GM21786 (cell line): ENCODE measurements around the gene CCDC51.

Experiments used
- ATAC-seq: cut with Tn5 transposase; IDR thresholded peaks from one replicate; pipeline ENCODE4 v1.9.1; 2021; ENCODE audit not compliant: unreplicated experiment

The CCDC51 gene

DNA sequence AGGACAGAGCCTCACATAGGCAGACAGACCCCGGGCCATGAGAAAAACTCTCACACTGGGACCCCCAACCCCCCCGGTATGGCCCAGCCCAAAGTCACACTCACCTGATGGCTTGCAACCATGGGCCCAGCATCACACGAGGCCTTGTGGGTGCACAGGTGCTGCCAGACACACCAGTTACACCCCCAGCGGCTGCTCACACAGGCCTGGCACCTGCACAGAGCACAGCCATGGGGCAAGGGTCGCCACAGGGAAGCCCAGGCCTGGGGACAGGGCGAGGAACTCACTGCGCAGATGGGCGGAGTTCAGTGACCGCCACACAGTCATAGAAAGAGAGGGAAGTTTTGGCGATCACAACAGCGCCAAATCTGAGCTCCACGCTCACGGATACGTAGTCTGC is 19.4 kb downstream of the CCDC51 start:
- ATAC-seq = no peak

DNA sequence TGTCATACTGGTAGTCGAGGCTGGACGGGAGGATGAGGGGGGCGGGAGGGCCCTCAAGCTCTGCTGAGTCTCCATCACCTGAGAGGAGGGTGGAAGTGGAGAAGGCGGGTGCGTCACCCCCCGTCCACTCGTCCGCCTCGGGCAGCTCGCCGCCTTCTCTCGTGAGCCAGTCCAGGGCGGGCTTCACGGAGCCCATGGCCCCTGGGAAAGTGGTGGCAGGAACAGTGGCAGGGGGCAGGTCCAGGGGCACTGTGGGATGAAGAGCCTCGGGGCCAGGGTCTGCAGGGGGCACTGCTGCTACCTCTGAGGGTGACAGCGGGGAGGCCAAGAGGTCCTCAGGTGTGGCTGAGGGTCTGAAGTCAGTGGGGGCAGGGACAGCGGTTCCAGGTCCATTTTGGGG is 20.3 kb downstream of the CCDC51 start:
- ATAC-seq = no peak

DNA sequence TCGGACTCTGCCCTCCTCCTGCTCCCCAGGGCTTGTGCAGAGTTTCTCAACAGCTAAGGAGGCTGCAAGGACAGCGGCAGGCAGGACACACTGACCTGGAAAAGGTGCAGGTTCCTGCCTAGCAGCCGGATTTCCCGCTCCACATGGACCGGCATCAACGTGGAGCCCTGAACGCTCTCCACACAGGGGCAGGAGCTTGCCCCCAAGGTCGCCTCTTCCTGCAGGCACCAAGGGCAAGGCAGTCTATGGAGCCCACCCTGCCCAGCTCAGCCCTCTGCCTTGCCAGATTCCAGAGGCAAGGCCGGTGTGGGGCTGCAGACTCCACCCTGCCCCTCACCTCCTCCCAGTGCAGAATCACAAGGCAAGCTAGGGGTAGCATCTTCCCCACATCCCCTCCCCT is 20.8 kb downstream of the CCDC51 start:
- ATAC-seq = no peak

DNA sequence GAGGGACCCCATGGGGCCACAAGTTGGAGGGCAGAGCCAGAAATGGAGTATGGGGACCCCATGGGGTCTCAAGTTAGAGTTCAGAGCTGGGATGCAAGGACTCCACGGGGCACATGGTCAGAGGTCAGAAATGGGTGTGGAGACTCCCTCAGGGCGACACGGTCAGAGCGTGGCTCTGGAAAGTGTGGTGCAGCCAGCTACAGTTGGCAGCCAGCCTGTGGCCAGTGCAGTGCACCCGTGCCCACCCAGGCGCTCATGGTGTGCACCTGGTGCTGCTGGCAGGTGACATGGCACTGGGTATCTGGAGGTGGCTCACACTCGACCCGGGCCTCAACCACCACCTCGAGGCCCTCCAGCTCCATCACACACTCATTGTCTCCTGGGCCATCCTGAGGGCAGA is 21.3 kb downstream of the CCDC51 start:
- ATAC-seq = no peak

DNA sequence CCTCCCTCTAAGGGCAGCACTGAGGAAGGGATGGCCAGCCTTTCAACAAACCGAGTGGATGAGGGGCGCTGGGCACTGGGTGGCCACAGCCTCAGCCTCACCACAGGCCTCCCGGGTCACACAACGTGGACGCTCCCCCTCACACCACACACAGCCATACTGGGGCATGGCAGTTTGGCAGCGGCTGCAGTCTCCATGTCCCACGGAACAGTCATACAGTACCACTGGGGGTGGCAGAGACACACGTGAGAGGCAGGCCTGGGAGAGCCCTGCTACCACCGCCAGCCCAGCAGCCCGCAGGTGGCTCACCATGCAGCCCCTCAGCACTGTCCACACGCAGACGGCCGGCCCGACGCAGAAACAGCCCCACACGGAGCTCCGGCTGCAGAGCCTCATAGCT is 21.8 kb downstream of the CCDC51 start:
- no peak for ATAC-seq

DNA sequence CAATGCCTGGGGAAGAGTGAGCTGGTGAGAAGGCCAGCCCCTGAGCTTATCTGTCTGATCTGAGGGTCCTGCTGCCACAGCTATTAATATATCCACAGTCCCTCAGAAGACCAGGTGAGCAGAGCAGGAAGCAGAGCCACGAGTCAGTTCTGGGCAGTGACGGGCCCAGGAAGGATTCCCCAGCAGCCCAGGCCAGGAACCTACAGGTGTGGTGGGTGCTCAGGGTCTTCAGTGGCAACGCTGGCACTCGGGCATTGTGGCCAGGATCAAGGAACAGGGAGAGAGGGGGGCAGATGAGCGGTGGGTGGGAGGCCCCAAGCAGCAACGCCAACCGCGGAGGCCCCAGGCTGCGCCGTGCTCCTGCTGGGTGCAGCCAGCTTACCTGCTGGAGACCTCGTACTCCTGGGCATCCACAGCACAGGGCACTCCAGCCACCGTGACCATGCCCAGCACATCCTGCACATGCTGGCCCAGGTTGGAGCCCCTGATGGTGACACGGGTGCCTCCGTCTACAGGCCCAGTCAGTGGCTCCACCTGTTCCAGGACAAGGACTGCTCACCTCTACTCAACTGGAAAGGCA is 22.3 kb downstream of the CCDC51 start:
- no peak for ATAC-seq

DNA sequence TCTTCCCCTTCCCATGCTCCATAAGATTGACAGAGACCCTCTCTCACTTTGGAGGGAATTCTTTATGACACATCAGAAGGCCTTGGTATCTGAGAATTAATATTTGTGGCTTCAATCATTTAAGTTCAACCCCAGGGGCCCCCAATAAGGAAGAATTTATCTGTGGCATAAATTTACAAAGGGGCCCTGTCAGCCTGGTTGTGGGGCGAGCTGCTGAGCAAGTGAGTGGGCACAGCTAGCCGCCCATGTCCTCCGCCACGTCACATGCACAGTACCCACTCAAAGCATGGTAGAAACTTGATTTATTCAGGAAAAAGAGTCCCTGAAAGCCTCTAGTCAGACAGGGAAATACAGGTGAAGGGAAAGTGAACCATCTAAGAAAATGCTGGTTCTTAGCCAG is 23.4 kb downstream of the CCDC51 start:
- no peak for ATAC-seq

DNA sequence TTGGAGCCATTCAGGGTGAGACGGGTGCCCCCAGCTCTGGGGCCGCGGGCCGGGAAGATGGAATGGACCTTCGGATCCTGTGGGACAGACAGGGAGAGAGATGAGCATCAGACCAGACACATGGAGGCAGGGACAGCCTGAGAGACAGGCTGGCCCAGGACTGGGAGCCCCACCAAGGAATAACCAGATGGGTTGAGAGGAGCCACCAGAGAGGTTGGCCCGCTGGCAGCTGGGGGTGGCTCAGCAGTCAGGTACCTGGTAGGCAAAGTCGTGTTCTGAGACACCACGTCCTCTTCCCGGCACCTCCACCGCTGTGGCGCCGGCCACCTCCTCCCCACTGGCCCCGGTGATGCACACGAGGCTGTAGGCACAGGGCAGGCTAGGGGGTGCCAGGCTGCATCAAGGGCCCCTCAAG is 23.8 kb downstream of the CCDC51 start:
- no peak for ATAC-seq

DNA sequence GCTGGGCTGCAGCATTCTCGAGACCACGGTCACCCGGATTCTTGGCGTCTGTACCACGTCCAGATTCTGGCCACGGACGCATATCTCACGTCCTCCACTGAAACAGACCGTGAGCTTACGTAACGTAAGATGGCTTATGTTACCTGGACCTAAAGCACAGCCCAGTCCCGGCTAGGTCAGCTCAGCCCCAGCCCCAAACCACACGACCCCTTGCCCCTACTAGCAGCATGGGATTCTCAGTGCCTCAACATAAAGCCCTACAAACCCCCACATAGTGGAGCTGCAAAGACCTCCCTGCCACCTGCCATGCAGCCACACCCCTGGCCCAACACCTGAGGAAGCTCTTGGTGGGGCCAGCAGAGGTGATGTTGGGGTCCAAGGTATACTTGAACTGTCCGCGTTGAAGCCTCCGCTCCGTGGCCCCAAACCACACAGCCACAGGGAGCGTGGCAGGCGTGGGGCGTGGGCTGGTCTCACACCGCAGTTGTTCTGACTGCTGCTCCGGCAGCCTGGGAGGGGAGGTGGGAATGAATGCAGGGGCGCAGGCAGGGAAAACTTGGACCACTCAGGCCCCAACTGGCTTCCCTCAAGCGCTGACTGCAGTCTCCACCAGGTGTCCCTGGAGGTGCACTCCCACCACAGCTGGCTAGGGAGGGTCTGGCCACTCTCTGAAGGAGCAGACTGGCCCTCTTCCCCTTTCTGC is 24.5 kb downstream of the CCDC51 start:
- ATAC-seq = no peak

DNA sequence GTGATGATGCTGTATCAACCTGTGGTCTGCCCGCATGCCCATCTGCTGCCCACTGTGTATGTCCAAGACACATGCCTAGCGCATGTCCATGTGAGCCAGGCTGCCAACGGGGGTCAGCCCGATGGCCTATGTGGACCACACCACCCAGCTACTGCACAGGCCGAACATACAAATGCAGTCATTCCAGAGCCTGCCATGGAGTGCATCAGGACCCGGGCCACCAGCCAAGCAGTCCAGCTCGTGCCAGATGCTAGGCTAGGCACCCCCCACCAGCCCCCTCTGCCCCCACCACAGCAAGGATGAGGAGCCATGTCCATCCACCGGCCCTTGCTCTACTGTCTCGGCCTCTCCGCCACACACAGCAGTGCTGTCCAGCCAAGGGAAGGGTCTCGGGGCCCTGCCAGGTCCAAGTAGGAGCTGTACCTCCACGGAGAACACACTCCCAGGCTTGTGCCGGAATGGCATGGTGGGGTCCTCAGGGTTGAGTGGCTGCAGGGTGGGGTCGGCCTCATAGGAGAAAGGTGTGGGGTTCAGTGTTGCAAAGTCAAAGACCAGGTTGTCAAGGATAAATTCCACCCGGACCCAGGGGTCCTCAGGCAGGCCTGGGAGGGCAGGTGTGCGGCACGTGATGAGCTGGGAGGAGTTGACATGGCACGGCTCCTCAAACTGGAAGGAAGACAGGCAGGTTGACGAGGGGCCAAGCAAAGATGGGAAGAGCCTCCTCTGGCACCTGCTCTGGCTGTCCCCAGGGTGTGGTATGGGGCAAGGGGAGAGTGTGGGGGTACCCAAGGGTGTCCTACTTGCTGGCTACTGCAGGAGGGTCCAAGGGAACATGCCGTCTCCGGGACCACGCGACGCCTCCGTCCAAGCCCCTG is 25.3 kb downstream of the CCDC51 start:
- ATAC-seq = no peak

DNA sequence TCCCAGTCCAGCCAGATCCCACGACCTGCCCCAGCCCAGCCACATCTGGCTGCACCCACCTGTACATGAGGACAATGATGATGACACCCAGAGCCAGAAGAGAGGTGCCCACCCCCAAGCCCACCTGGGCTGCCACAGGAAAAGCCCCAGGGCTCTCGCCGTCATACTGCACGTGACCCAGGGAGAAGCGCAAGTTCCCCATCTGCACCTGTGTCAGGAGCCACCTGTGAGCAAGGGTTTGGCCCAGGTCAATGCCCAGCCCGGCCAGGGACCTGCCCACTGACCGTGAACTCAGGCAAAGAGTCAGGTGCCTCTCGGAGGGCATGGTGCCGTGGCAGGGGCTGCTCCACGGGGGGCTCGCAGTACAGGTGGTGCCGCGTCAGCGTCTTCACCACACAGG is 26.3 kb downstream of the CCDC51 start:
- ATAC-seq = no peak

DNA sequence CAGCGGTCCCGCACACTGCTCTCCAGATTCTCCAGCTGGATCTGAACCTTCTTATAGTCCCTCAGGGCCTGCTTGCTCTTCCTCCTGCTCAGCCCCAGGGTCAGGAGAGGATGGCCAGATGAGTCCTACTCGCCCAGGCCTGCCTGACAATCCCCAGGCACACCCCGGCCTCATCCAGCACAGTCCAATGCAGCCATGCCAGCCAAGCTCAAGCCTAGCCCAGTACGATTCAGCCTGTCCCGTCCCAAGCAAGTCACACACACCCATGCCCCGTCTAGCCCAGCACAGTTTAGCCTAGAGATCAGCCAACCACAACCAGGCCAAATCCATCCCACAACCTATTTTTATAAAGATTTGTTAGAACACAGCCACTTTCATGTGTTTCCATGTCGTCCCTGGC is 26.8 kb downstream of the CCDC51 start:
- no peak for ATAC-seq

DNA sequence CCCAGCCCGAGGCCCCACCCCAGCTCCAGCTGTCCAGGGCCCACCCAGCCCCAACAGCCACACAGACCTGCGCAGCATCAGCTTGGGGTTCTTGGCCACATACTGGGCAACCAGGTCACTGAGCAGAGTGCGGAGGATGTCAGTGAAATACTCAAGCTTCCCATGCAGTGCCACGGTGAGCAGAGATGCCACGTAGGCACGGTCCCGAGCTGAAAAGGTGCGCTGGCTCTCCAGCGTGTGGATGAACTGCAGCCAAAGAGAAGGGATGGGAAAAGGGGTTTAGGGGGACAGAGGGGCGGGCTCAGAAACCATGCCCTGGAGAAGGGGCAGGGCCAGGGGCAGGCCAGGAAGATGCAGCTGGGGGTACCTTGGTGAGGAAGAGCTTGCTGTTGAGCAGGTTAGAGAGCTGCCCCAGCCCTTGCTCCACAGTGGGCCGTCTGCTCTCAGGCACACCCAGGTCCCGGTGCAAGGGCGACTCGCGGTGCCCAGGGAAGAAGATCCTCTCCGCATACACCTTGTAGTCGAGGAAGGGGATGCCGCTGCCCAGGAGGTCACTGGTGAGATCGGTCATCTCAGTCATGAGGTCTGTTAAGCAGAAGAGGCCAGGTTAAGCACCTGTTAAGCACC is 27.4 kb downstream of the CCDC51 start:
- no peak for ATAC-seq

DNA sequence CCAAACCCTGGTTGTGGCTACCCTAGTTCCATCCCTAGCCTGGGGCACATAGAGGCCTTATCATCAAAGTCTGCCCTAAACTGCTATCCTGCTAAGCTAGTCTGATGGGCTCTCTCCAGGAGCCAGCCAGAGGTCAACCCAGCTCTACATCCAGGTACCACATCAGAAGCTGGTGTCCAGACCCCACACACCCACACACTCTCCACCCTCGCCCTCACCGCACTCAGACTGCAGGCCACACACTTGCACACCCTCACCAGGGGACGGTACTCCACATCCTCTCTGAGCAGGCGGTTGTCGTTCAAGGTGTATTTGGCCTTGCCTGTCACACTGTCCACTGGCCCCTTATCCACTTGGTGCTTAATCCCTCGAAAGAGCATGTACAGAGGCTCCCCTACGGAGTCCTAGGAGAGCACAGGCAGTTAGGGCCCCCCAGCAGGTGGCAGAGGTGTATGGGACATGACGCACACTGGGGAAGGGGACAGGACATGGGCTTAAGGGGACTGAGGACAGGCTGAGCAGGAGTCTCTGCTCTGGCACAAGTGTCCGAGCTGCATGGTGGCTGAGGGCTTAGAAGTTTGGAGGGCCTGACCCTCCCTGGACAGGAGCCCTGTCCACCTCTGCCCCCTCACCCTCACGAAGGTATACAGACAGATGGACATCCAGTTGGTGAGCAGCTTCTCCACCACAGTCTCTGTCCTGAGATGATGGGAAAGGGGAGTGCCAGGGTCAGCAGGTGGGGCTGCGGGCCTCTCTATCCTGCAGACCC is 28.1 kb downstream of the CCDC51 start:
- no peak for ATAC-seq

DNA sequence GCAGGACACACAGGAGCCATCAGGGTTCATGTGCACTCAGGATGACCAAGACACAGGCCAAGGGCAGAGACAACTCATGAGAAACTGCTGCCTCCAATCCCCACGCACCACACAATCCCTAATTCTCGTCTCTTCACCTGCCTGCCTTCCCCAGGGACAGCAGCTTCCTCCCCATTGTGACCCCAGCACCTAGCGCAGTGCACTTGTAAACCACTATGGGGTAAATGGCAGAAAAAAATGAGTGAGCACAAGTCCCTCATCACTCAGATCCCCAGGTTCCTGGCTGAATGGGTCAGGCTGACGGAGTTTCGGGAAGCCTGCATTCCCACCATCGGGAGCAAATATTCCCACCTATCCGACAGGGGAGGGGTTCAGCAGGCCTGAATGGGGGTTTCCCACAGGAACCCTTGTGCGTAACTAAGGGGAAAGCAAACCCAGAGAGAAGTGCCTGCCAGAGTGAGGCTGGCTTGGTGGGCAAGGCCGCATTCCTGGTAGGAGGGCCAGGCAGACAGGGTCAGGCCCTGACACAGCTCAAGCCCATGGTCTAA is 28.8 kb downstream of the CCDC51 start:
- ATAC-seq = no peak

DNA sequence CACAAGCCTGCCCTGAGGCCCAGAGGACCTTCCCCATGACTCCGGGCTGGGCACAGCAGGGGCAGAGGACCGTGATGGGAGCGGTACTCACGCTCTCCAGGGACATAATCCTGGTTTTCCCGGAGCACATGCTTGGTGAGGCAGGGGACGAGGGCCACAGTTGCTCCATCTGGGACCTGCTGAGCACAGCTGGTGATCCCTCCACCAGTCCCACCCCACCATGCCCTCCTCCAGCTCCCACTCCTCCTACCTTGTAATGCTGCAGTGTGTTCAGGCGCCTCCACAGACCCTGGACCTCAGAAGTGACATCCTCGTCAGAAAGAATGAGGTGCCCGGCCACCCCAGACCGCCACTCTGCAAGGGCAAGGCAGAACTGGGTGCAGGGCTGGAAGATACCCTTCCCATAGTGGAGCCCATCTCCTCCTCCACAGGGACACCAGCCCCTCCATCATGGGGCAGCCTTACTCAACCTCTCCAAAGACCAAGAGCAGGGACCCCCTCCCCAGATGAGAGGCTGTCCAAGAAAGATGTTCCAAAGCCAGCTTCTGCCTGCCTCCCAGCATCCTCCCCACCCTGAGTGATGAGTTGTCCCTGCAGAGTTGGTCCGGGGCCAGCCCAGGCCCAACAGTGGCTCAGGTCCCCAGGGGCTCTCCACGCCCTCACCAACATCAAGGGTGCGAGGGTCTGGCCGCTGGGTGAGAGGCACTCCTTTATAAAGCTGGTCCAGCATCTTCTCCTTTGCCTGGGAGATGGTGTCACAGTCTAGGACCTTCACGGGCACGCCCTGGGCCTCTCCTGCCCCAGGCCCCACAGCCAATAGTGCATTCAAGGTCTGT is 29.5 kb downstream of the CCDC51 start:
- no peak for ATAC-seq

DNA sequence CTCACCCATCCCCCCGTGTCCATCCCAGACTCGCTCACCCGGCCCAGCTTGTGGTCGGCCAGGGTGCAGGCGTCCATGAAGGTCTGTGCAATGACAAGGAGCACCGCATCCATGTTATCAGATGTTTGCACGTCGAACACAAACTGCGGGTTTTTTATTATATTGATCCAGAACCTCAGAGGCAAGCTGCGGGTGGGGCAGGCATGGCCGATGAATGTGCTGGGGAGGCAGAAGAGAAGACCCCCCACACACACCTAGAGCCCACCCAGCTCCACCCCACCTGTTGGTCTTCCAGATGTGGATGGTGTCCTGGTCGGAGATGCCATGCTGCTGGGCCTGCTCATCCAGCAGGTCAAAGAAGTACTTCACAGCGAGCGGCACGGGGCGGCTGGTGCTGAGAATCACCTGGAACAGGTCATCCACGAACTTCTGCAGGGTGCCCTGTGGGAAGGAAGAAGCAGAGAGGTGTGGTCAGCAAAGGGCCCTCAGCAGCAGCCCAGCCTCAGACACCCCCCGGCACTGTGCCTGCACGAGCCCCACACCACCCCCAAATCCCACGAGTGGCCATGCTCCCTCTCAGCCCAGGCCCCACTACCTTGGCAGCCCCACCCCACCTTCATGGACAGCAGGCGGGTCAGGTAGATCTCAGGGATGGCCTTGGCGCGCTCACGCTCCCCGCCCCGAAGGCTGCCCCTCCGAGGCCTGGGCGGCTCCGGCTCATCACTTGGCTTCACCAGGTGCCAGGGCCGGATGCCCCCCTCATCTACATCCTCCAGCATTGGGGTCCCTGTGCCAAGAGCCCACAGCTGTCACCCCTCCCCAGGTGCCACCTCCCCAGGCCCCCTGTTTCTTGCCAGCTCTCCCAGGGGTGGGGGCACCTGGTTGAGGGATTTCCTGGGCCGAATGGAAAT is 30.4 kb downstream of the CCDC51 start:
- ATAC-seq = no peak

DNA sequence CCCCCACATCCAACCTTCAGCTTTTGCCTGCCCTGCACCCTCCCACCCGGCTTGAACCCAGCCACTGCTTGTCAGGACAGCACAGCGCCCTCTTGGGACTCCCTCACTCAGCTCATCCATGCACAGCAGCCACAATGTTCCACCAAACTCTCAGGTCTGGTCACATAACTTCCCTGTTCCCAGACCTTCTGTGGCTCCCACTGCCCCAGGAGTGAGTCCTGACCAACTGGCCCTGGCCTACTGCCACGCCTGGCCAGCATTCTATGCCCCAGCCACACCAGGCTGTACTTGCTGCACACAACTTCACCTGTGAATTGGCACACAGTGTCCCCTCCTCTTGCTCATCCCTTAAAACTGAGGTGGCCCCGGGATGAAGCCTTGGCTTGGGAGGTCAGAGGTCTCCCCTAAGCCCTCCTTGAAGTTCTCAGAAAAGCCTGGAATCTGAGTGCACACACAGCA is 31.1 kb downstream of the CCDC51 start:
- no peak for ATAC-seq
